Measurements from ENCODE around the gene OSBPL2.

Gene OSBPL2

DNA sequence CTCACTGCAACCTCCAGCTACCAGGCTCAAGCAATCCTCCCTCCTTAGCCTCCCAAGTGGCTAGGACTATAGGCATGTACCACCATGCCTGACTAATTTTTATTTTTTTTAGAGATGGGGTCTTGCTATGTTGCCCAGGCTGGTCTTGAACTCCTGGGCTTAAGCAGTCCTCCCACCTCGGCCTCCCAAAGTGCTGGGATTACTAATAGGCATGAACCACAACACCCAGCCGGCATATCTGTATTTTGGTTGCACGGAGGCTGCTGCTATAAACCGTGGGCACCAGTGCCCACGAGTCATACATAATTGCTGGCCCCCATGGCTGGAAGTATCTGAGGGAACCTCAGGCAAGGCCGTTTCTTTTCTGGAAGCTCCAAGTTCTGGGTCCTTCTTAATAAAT, 46.1 kb downstream of the OSBPL2 start:
- H3K4me1 Mint-ChIP-seq = no peaks in the 10 kb centered on the region
- ATAC-seq = no peak
- H3K36me3 Mint-ChIP-seq = peaks cover 62% of the 10 kb centered on the region
- no peak overlapping the region for H3K27ac Mint-ChIP-seq
- H3K27me3 Mint-ChIP-seq = no peaks in the 10 kb centered on the region
- H3K9me3 Mint-ChIP-seq = no peaks in the 10 kb centered on the region
- no peak overlapping the region for H3K4me3 Mint-ChIP-seq

DNA sequence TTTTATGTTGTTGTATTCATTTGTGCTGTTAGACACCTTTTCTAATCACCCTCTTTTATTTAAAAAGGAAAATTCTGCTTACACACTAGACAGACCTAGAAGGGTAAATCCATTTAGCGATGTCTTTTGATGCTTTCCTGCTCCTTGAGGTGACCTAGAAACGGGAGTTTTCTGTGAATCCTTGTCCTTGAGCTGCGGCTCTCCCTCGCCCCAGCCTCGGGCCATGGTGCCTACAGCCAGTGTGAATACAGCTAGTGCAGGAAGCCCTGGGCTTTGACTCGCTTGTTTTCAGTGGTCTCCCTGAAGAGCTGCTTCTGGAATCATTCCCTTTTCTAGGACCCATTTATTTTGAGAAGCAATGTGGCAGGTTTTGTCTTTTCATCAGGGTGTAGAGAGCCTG, 46.8 kb downstream of the OSBPL2 start:
- Mint-ChIP-seq H3K4me3 (no peak overlapping the region), H3K36me3 (peaks cover 55% of the 10 kb centered on the region), H3K27ac (no peak overlapping the region), H3K4me1 (no peaks in the 10 kb centered on the region), H3K9me3 (no peaks in the 10 kb centered on the region), H3K27me3 (no peaks in the 10 kb centered on the region)
- ATAC-seq = no peak

DNA sequence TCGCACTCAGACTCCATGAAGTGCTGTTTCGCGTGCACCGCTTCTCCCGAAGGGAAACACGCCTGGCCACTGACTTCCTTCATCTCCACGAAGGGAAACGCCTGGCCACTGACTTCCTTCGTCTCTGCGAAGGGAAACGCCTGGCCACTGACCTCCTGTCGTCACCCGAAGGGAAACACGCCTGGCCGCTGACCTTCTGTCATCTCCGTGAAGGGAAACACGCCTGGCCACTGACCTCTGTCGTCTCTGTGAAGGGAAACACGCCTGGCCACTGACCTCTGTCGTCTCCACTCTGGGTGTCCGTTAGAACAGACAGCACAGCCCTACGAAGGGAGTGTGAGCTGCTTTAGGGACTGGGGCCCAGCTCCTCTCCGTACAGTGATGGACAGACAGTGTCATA, 47.4 kb downstream of the OSBPL2 start:
- H3K9me3 Mint-ChIP-seq = no peaks in the 10 kb centered on the region
- peaks cover 53% of the 10 kb centered on the region for H3K36me3 Mint-ChIP-seq
- H3K4me1 Mint-ChIP-seq = no peaks in the 10 kb centered on the region
- ATAC-seq = no peak
- no peak overlapping the region for H3K4me3 Mint-ChIP-seq
- H3K27me3 Mint-ChIP-seq = no peaks in the 10 kb centered on the region
- H3K27ac Mint-ChIP-seq = no peak overlapping the region

DNA sequence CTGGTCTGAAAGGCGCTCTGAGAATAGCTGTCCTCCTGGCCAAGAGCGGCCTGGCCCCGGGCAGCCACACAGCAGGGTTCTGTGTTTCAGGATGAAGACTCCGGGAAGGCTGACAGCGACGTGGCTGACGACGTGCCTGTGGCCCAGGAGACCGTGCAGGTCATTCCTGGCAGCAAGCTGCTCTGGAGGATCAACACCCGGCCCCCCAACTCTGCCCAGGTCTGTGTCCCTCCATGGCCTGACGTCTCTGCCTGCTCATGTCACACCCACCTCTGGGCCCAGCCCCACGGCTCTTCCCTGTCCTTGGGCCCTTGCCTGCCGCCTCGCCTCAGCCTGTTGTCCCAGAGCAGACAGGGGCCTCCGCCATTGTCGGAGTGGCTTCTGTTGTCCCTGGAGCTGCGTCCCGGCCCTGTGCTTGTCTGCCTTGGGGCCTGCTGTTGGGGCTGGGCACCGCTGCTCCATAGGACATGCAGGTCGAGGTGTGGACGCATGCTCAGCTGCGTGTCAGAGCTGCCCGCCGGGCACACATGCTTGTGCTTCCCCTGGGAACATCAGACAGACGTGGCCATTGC, 48.3 kb downstream of the OSBPL2 start:
- H3K36me3 Mint-ChIP-seq = peaks cover 53% of the 10 kb centered on the region
- H3K4me1 Mint-ChIP-seq = peaks cover 4% of the 10 kb centered on the region
- no peak for ATAC-seq
- H3K27ac Mint-ChIP-seq = no peak overlapping the region
- H3K27me3 Mint-ChIP-seq = no peaks in the 10 kb centered on the region
- H3K4me3 Mint-ChIP-seq = no peak overlapping the region
- no peaks in the 10 kb centered on the region for H3K9me3 Mint-ChIP-seq

DNA sequence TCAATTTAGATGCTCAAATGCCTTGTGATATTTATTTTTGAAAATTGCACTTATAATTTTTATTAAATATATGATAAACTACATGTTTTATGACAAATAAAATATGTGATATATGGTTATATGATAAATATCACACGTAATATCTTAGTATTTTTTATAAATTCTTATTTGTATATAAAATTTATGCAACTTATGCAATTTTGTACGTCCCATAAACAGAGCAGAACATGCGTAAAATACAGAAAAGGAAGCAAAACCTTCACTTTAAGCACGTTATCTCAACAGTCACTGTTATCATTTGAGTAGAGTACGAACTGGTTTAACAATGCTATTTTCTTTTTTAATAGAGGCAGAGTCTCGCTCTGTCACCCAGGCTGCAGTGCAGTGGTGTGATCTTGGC, 48.8 kb downstream of the OSBPL2 start:
- Mint-ChIP-seq H3K4me1 (peaks cover 10% of the 10 kb centered on the region), H3K36me3 (peaks cover 54% of the 10 kb centered on the region), H3K9me3 (no peaks in the 10 kb centered on the region), H3K27me3 (no peaks in the 10 kb centered on the region), H3K27ac (no peak overlapping the region), H3K4me3 (no peak overlapping the region)
- ATAC-seq = no peak

DNA sequence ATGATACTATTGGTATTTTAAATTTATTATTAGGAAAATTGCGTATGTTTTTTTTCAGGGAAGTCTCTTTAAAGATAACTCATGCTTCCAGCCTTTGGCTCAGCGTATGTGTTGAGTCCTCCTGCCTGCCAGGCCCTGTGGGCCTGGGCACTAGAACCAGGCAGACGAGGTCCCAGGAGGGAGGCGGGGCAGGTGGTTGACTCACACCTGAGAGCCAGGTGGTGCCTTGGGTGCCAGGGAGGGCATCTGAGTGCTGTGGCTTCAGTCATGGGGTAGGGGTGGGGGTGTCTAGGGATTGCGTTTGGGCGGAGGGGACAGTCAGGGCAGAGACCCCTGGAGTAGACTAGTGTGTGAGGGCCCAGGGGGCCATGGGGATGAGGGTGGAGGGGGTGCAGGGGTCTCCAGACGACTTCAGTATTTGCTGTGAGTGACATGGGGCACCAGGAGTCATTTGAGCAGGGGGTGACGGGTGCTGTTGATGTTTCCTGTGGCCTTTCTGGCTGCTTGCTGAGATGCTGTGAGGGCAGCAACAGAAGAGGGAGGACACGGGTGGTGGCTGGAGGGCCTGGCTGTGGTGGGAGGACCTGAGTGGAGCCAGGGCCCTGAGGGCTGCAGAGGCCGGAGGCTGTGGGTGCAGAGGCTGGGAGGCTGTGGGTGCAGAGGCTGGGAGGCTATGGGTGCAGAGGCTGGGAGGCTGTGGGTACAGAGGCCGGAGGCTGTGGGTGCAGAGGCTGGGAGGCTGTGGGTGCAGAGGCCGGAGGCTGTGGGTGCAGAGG, 49.6 kb downstream of the OSBPL2 start:
- Mint-ChIP-seq H3K9me3 (no peaks in the 10 kb centered on the region), H3K4me1 (peaks cover 18% of the 10 kb centered on the region), H3K4me3 (no peak overlapping the region), H3K36me3 (peaks cover 56% of the 10 kb centered on the region), H3K27ac (no peak overlapping the region), H3K27me3 (no peaks in the 10 kb centered on the region)
- ATAC-seq = no peak

DNA sequence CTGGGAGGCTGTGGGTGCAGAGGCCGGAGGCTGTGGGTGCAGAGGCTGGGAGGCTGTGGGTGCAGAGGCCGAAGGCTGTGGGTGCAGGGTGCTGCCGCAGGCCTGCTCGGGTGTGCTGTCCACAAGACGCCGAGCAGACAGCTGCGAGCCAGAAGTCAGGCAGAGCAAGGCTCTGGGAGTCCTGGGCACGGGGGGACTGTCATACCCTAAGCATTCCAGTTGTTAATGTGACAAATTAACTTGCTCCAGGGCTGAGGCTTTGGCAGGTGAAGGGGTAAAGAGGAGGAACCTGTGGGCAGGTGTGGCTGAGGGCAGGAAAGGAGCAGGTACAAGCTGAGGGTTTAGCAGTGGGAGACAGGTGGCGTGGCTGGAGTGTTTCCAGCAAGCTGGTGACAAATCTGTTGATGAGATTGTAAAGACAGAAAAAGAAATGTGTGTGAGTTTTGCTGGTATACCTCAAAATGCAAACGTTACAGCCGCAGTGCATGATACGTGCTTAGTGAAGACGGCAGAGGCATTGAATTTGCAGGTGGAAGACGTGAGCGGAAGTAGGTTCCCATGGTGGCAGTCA, 50.3 kb downstream of the OSBPL2 start:
- no peak for ATAC-seq
- Mint-ChIP-seq H3K36me3 (peaks cover 51% of the 10 kb centered on the region), H3K4me3 (no peak overlapping the region), H3K27me3 (no peaks in the 10 kb centered on the region), H3K4me1 (peaks cover 22% of the 10 kb centered on the region), H3K9me3 (no peaks in the 10 kb centered on the region), H3K27ac (no peak overlapping the region)

DNA sequence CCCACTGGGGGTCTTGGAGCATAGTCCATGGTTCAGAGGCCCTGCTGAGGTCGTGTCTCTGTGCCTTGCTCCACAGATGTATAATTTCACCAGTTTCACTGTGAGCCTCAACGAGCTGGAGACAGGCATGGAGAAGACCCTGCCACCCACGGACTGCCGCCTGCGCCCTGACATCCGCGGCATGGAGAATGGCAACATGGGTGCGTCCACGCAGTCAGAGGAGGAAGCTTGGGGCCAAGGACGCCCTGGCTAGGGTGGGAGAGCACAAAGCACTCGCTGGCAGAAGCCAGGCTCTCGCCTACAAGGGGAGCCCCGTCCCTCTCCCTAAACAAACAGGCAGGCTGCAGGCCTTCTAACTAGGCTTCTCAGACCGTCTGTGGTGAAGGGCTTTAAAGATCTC, 50.8 kb downstream of the OSBPL2 start:
- no peak overlapping the region for H3K4me3 Mint-ChIP-seq
- H3K9me3 Mint-ChIP-seq = no peaks in the 10 kb centered on the region
- H3K27ac Mint-ChIP-seq = no peak overlapping the region
- H3K36me3 Mint-ChIP-seq = peaks cover 51% of the 10 kb centered on the region
- no peaks in the 10 kb centered on the region for H3K27me3 Mint-ChIP-seq
- ATAC-seq = no peak
- peaks cover 22% of the 10 kb centered on the region for H3K4me1 Mint-ChIP-seq

DNA sequence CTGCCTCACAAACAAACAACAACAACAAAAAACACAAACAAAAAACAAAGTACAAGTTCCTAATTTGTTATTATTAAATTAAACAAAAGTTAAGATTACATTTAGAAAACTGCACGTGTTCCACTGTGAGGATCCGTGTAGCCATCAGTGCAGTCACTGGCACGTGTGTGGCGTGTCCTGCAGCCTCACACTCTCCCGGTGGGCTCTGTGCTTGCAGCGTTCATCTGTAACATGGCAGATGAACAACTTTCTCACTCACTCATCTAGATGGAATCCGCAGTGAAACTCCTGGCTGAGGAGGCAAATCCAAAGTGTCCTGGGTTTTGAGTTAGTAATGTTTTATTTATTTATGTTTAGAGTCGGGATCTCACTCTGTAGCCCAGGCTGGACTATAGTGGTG, 51.6 kb downstream of the OSBPL2 start:
- H3K36me3 Mint-ChIP-seq = peaks cover 46% of the 10 kb centered on the region
- ATAC-seq = no peak
- no peak overlapping the region for H3K4me3 Mint-ChIP-seq
- H3K9me3 Mint-ChIP-seq = no peaks in the 10 kb centered on the region
- peaks cover 22% of the 10 kb centered on the region for H3K4me1 Mint-ChIP-seq
- no peaks in the 10 kb centered on the region for H3K27me3 Mint-ChIP-seq
- H3K27ac Mint-ChIP-seq = no peak overlapping the region

DNA sequence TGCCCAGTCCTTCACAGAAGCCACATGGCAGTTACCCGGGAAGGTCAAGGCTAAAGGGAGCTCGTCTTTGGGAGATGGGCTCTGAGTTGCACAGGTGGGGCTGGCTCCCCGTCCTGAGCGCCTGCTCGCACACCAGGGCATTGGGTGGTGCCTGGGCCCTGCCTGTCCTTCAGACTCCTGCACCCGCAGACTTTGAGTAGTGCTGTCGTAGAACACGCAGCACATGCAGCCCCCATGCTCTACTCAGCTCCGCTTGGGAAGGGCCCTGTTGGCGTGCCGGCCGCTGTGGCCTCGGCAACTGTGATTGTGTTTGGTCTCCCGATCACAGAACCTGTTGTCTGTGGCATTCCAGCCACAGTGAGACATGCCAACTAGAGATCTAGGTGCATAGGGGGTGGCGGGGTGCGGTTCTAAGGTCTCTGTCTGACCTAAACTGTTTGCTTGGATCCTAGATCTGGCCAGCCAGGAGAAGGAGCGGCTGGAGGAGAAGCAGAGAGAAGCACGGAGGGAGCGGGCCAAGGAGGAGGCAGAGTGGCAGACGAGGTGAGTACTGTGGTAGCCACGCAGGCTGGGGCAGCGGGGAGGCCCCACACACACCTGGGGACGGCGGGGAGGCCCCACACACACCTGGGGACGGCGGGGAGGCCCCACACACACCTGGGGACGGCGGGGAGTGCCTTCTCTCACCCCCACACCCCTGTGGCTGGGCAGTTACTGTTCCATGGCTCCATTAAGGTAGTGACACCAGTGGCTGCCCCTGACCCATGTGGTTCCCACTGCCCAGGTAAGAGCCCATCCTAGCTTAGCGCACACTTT, 53.1 kb downstream of the OSBPL2 start:
- Mint-ChIP-seq H3K4me3 (no peak overlapping the region), H3K27ac (peak overlapping the region; percentile 77), H3K4me1 (peaks cover 22% of the 10 kb centered on the region), H3K27me3 (no peaks in the 10 kb centered on the region), H3K9me3 (no peaks in the 10 kb centered on the region), H3K36me3 (peaks cover 50% of the 10 kb centered on the region)
- peak; percentile 69 for ATAC-seq

DNA sequence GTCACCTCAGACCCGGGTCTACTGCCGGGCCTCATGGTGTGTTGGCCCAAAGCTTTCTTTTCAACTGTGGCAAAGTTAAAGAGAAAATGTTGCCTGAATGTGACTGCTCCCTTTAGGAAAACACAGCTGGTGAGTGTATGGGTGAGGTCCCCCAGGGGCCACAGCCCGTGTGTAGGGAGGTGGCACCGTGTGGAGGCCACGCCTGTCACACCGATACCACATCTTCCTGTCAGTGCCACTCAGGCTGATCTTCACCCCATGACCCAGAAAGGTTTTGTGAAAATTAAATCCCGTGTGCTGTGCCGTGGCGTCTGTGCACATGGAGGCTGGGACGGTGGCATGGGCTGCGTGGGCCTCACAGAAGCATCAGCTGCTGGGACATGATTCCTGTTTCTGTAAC, 53.8 kb downstream of the OSBPL2 start:
- Mint-ChIP-seq H3K27ac (peak overlapping the region; percentile 77), H3K4me1 (peaks cover 22% of the 10 kb centered on the region), H3K4me3 (no peak overlapping the region), H3K27me3 (no peaks in the 10 kb centered on the region), H3K36me3 (peaks cover 45% of the 10 kb centered on the region), H3K9me3 (no peaks in the 10 kb centered on the region)
- ATAC-seq = peak; percentile 75

DNA sequence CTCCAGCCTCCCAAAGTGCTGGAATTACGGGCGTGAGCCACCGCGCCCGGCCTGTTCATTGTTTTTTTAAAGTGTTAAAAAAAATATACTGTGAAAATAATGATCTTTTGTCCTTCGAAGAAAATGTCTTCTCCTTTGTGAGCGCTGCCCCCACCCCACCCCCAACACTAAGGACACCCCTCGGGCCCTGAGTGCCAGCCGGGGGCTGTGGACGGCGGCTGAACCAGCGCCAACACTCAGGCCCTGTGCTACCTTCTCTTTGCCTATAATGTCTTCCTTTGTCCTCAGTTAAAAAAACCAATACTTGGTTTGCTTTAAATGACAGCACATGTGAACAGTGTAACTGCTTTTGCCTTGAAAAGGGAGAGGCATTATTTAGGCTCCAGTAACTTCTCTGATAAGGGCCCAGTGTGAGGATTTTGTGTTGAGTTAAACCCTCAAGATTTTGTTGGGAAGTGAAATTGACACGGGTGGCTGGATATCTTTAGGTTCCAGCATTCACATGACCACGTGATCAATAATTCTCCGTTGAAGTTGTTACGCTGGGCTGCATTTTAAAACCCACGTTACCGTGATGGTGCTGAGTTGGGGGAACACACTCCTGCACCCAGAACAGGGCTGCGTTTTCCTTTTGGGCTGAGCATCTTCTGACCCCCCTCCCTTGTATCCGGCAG, 54.9 kb downstream of the OSBPL2 start:
- Mint-ChIP-seq H3K4me1 (peaks cover 22% of the 10 kb centered on the region), H3K36me3 (peaks cover 45% of the 10 kb centered on the region), H3K27me3 (no peaks in the 10 kb centered on the region), H3K27ac (peak overlapping the region; percentile 77), H3K9me3 (no peaks in the 10 kb centered on the region), H3K4me3 (no peak overlapping the region)
- no peak for ATAC-seq

DNA sequence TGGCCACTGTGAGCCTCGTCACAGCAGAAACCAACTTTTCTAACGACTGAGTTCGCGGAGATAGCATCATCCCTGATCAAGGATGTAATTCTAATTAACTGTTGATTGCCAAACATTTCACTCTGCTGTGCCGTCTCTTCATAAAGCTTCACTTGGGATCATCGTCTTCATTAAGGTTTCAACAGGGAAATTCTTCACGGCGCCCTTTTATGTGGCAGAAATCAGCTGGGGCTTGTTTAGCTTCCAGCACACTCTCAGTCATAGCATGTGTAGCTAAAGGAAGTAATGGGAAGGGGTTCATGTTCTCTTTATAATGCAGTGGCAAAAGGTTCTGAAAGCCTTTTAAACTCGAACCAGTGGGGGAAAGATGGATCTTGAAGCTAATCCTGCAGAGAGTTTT, 55.6 kb downstream of the OSBPL2 start:
- peaks cover 39% of the 10 kb centered on the region for H3K36me3 Mint-ChIP-seq
- H3K4me1 Mint-ChIP-seq = peaks cover 22% of the 10 kb centered on the region
- no peaks in the 10 kb centered on the region for H3K9me3 Mint-ChIP-seq
- ATAC-seq = no peak
- H3K27me3 Mint-ChIP-seq = no peaks in the 10 kb centered on the region
- peak overlapping the region; percentile 77 for H3K27ac Mint-ChIP-seq
- no peak overlapping the region for H3K4me3 Mint-ChIP-seq

DNA sequence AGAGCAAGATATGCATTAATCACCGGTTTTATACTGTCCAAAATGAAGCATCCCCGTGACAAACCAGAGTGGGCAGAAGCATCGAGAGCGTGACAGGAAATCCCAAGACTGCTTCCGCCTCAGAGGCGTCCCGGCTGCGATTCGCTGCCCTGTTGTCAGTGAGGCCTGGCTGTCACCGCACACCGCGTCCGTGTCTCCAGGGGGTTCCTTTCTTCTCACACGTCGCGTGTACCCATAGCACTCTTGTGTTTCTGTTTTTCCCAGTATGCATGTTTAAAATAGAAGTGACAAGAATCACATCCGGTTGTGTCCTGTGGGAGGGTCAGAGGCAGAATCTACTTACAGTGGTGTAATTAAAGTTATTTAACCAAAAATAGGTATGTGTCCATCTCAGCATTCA, 56.2 kb downstream of the OSBPL2 start:
- Mint-ChIP-seq H3K4me3 (no peak overlapping the region), H3K27me3 (no peaks in the 10 kb centered on the region), H3K4me1 (peaks cover 23% of the 10 kb centered on the region), H3K9me3 (no peaks in the 10 kb centered on the region), H3K36me3 (peaks cover 36% of the 10 kb centered on the region), H3K27ac (no peak overlapping the region)
- ATAC-seq = peak; percentile 51
